Activated CD8-positive, alpha-beta T cell treated with anti-CD3 and anti-CD28 coated beads, Interleukin-2, amount 10 ng/mL, durations not matched to agents 7 days and 5 days (primary cell): ENCODE measurements around the gene OR2B6. TPM values are rescaled to one million over a fixed set of nuclear protein-coding genes. Genes with fewer than 3 reads are reported as not detected.

Experiments used
- ATAC-seq: fragments of 150-1000 bp; cut with Tn5 transposase; one replicate; pipeline ENCODE4 v1.10.0; 2021; ENCODE audit warnings: moderate library complexity
- CTCF ChIA-PET: fragments of 350-600 bp; sonication (Branson Sonifier 250); formaldehyde crosslinking; loops from one replicate; lab custom pipeline; 2021; ENCODE audit warnings: antibody characterized with exemption; lab: Charles Lee
- POLR2A ChIA-PET: fragments of 350-600 bp; sonication (Branson Sonifier 250); formaldehyde crosslinking; loops from one replicate; lab custom pipeline; 2021; ENCODE audit warnings: antibody characterized with exemption; lab: Charles Lee
- DNase-seq: peaks from one replicate; pipeline ENCODE4 v3.0.0-alpha.2; 2020
- H3K27ac Mint-ChIP-seq: one replicate; pipeline ENCODE4 v1.8.0; 2021; ENCODE audit warnings: mild to moderate bottlenecking, mixed read lengths
- H3K27me3 Mint-ChIP-seq: one replicate; pipeline ENCODE4 v1.8.0; 2021; ENCODE audit warnings: low read depth, mixed read lengths
- H3K36me3 Mint-ChIP-seq: one replicate; pipeline ENCODE4 v1.8.0; 2021; ENCODE audit warnings: low read depth, mixed read lengths
- H3K4me1 Mint-ChIP-seq: one replicate; pipeline ENCODE4 v1.8.0; 2021; ENCODE audit warnings: low read depth, mixed read lengths
- H3K4me3 Mint-ChIP-seq: one replicate; pipeline ENCODE4 v1.8.0; 2021; ENCODE audit warnings: mild to moderate bottlenecking, mixed read lengths
- H3K9me3 Mint-ChIP-seq: one replicate; pipeline ENCODE4 v1.8.0; 2022; ENCODE audit warnings: mixed read lengths; ENCODE audit not compliant: insufficient read depth
- total RNA-seq, 2 experiments: library from RNA; stranded (reverse); gene quantifications; one replicate each; pipeline ENCODE4 v1.2.3, GENCODE V29; 2021

The OR2B6 gene
- total RNA-seq, 2 experiments from 2014 or later = not detected

DNA sequence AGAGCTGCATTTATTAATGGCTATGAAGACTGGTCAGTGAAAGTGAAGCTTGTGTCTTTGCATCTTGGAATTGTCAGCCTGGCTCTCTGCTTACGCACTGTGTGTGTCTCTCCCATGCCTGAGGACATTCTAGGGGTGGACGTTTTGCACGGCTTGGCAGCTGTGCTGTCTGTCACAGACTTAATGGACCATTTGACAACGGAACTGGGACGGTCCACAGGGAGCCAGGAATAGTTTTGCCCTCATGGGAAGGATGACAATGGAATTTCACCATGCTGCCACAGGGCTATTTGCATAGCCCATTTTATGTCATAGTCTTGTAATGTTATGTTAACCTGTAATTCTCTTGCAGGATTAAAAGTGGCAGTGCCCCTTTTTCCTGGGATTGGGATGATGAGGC lies 44.7 kb downstream of the OR2B6 start:
- DNase-seq (no peak), ATAC-seq (no peak)
- Mint-ChIP-seq H3K27me3 (peaks cover 12% of the 10 kb centered on the region), H3K9me3 (no peaks in the 10 kb centered on the region), H3K4me1 (no peaks in the 10 kb centered on the region), H3K4me3 (no peak overlapping the region), H3K36me3 (no peaks in the 10 kb centered on the region), H3K27ac (no peak overlapping the region)
- POLR2A ChIA-PET = no interaction called here
- CTCF ChIA-PET = no interaction called here

GRCh38 chr6:28002161-28002560 lies 45.1 kb downstream of the OR2B6 start:
- ChIA-PET CTCF (no interaction called here), POLR2A (no interaction called here)
- no peak overlapping the region for H3K27ac Mint-ChIP-seq

GRCh38 chr6:28003059-28003458 lies 46.0 kb downstream of the OR2B6 start:
- Mint-ChIP-seq H3K4me3 (no peak overlapping the region), H3K4me1 (no peaks in the 10 kb centered on the region), H3K9me3 (no peaks in the 10 kb centered on the region), H3K36me3 (no peaks in the 10 kb centered on the region), H3K27ac (no peak overlapping the region), H3K27me3 (peaks cover 8% of the 10 kb centered on the region)
- CTCF ChIA-PET = no interaction called here
- POLR2A ChIA-PET = no interaction called here
- DNase-seq (no peak), ATAC-seq (no peak)

More at GRCh38 chr6:28002161-28002560, 45.1 kb downstream of the OR2B6 start:
- H3K27me3 Mint-ChIP-seq = peaks cover 12% of the 10 kb centered on the region
- H3K4me1 Mint-ChIP-seq = no peaks in the 10 kb centered on the region
- H3K4me3 Mint-ChIP-seq = no peak overlapping the region
- no peaks in the 10 kb centered on the region for H3K36me3 Mint-ChIP-seq
- no peak for ATAC-seq
- DNase-seq = no peak
- no peaks in the 10 kb centered on the region for H3K9me3 Mint-ChIP-seq

- no peaks in the 10 kb centered on the region for H3K36me3 Mint-ChIP-seq
- no peak overlapping the region for H3K27ac Mint-ChIP-seq
- H3K9me3 Mint-ChIP-seq = no peaks in the 10 kb centered on the region
- no peaks in the 10 kb centered on the region for H3K4me1 Mint-ChIP-seq
- peaks cover 7% of the 10 kb centered on the region for H3K27me3 Mint-ChIP-seq
- CTCF ChIA-PET = no interaction called here
- DNase-seq = no peak
- no peak overlapping the region for H3K4me3 Mint-ChIP-seq
- POLR2A ChIA-PET = no interaction called here
- no peak for ATAC-seq
Measured at GRCh38 chr6:28003661-28004060, 46.6 kb downstream of the OR2B6 start.

- ATAC-seq (no peak), DNase-seq (no peak)
- H3K4me1 Mint-ChIP-seq = no peaks in the 10 kb centered on the region
- CTCF ChIA-PET = no interaction called here
- H3K9me3 Mint-ChIP-seq = no peaks in the 10 kb centered on the region
- no peak overlapping the region for H3K27ac Mint-ChIP-seq
- no peaks in the 10 kb centered on the region for H3K36me3 Mint-ChIP-seq
- peaks cover 4% of the 10 kb centered on the region for H3K27me3 Mint-ChIP-seq
- POLR2A ChIA-PET = no interaction called here
- no peak overlapping the region for H3K4me3 Mint-ChIP-seq
Measured at GRCh38 chr6:28004350-28005151, 47.5 kb downstream of the OR2B6 start.

DNA sequence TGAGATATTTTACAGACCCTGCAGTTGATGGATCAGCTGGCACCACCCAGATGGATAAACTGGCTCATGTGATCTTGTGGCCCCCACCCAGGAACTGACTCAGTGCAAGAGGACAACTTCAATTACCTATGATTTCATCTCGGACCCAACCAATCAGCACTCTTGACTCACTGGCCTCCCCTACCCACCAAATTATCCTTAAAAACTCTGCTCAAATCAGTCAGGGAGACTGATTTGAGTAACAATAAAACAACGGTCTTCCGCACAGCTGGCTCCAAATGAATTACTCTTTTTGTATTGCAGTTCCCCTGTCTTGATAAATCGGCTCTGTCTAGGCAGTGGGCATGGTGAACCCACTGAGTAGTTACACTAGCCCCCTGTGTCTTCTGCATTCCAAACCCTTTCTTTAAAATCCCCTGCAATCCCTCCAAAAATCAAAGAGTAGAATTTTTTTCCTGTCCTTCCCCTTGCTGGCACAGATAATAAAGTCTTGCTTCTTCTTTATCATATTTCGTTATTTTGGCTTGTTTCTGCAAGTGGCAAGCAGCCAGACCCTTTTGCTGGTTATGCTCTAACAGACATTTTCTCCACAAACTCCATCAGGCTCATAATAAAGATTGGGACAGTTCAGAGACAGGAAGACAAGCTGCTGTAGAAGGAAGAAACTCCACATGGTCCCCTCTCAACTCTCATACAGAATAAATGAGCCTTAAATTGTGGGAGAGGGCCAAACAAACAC lies 48.3 kb downstream of the OR2B6 start:
- H3K27ac Mint-ChIP-seq = no peak overlapping the region
- H3K4me3 Mint-ChIP-seq = no peak overlapping the region
- H3K27me3 Mint-ChIP-seq = peaks cover 4% of the 10 kb centered on the region
- CTCF ChIA-PET = no interaction called here
- no peaks in the 10 kb centered on the region for H3K4me1 Mint-ChIP-seq
- POLR2A ChIA-PET = no interaction called here
- ATAC-seq (no peak), DNase-seq (no peak)
- no peaks in the 10 kb centered on the region for H3K9me3 Mint-ChIP-seq
- no peaks in the 10 kb centered on the region for H3K36me3 Mint-ChIP-seq

DNA sequence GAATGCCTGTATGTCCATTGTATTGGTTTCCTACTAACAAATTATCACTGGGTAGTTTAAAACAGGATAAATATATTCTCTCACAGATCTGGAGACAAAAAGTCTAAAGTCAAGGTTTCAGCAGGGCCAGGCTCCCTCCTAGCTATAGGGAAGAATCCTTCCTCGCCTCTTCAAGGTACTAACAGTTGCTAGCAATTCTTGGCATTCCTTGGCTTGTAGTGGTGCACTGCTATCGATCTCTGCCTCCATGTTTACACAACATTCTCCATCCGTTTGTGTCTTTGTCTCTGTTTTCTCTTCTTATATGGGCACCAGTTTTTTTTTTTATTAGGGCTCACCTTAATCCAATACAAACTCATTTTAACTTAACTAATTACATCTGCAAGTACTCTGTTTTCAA lies 48.9 kb downstream of the OR2B6 start:
- no peak for DNase-seq
- Mint-ChIP-seq H3K9me3 (no peaks in the 10 kb centered on the region), H3K27ac (no peak overlapping the region), H3K27me3 (peaks cover 4% of the 10 kb centered on the region), H3K4me1 (peaks cover 1% of the 10 kb centered on the region), H3K36me3 (no peaks in the 10 kb centered on the region), H3K4me3 (no peak overlapping the region)
- POLR2A ChIA-PET = no interaction called here
- no peak for ATAC-seq
- CTCF ChIA-PET = no interaction called here

Other genes with a start within 250 kb of the OR2B6 start
- gene OR2B2, start 44.8 kb upstream of the OR2B6 start, total RNA-seq = not detected
- under 1 TPM; 0.84 to 0.97 TPM for gene ZNF165, start 123.3 kb downstream of the OR2B6 start, total RNA-seq
- 1 to 10 TPM; 2.9 to 4.5 TPM for gene ZSCAN16, start 167.4 kb downstream of the OR2B6 start, total RNA-seq
- gene ZKSCAN8, start 184.6 kb downstream of the OR2B6 start, total RNA-seq = 10 to 100 TPM; 17.6 to 18.7 TPM